GM12864 (cell line): ENCODE results near the gene NFIA.

Experiments
- DNase-seq: peaks from one replicate; pipeline ENCODE4 v3.0.0-alpha.2; 2011; ENCODE audit warnings: low read depth
- H3K4me3 ChIP-seq: 2 replicates; pipeline ENCODE4 v1.5.1; 2011; ENCODE audit warnings: mild to moderate bottlenecking, low read depth, low read length, control low read depth
- CTCF ChIP-seq: IDR thresholded peaks from 2 replicates; pipeline ENCODE4 v1.5.1; 2011; ENCODE audit warnings: low read depth, mild to moderate bottlenecking, moderate library complexity, low read length, control low read depth, inconsistent platforms; ENCODE audit errors: missing control alignments

The NFIA gene

DNA sequence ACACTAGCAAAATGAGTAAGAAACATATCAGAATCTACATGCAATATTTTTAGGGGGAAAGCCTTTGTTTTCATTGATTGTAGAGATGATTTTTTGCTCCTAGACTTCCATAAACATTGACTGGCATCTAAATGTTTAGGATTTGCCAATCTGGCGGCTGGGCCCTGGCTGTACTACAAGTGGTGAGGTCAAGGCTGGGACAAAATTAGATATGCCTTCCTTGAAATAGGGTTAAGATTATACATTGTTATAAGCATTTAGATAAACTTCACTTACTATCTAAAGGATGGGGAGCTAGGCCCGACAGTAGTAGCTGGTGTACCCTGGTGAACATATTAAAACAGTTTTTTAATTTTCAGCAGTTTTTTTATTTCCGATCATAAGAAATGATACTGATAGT, 5.2 kb downstream of the NFIA start:
- H3K4me3 ChIP-seq: no peak overlapping the region
- TF ChIP-seq CTCF: no peak
- no peak for DNase-seq

- TF ChIP-seq CTCF: no peak
- DNase-seq: no peak
These were observed 6.0 kb downstream of the NFIA start for GRCh38 chr1:61088163-61088974.

GRCh38 chr1:61089338-61089737, 7.0 kb downstream of the NFIA start:
- DNase-seq: no peak
- no peak for TF ChIP-seq CTCF
- H3K4me3 ChIP-seq: no peak overlapping the region

More at GRCh38 chr1:61088163-61088974, 6.0 kb downstream of the NFIA start:
- H3K4me3 ChIP-seq: no peak overlapping the region

DNA sequence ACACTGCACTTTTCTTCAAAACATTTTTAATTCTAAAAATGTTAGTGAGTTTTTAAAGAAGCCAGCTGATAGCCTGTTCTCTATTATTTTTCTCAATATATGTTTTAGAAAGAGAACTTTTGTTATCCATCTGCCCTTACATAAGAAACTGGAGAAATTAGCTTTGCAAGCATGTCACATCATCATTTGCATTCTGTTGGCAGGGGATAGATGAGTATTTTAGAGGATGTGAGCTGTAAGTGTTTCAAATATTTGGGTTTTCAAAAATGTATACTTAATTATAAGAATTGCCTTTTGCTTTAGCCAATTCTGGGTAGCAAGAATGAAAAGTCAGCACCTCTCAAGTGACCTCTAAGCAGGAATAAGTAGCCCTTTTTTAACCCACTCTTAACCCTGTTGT, 7.4 kb downstream of the NFIA start:
- DNase-seq: no peak
- no peak for TF ChIP-seq CTCF
- no peak overlapping the region for H3K4me3 ChIP-seq

GRCh38 chr1:61090546-61091202, 8.3 kb downstream of the NFIA start:
- no peak for TF ChIP-seq CTCF
- DNase-seq: no peak
- no peak overlapping the region for H3K4me3 ChIP-seq

GRCh38 chr1:61091455-61091854, 9.1 kb downstream of the NFIA start:
- TF ChIP-seq CTCF: no peak
- DNase-seq: no peak
- no peak overlapping the region for H3K4me3 ChIP-seq
